Coronary artery (tissue), 2 donors: ENCODE data around the gene F11R.
"Not testable (repeated sequence)": the region's sequence is repeated elsewhere in the genome, so short reads cannot be mapped to it uniquely, and the experiment has no call there.

Experiments used
- DNase-seq: peaks from one replicate; pipeline ENCODE4 v3.0.0-alpha.2; 2017; ENCODE audit warnings: low spot score
- H3K27ac ChIP-seq, 2 donors: fragments of 200-600 bp; sonication (generic); one replicate each; pipeline ENCODE4 v1.5.1; 2016 to 2019
- H3K4me3 ChIP-seq: fragments of 200-600 bp; sonication (generic); 2 replicates; pipeline ENCODE4 v1.5.1; 2016; ENCODE audit warnings: mild to moderate bottlenecking, moderate library complexity
- TF ChIP-seq, protein P1 (sequence below): fragments of 200-600 bp; sonication (generic); IDR thresholded peaks from one replicate; pipeline ENCODE4 v1.5.1; 2019; ENCODE audit warnings: antibody characterized with exemption

Gene F11R

DNA sequence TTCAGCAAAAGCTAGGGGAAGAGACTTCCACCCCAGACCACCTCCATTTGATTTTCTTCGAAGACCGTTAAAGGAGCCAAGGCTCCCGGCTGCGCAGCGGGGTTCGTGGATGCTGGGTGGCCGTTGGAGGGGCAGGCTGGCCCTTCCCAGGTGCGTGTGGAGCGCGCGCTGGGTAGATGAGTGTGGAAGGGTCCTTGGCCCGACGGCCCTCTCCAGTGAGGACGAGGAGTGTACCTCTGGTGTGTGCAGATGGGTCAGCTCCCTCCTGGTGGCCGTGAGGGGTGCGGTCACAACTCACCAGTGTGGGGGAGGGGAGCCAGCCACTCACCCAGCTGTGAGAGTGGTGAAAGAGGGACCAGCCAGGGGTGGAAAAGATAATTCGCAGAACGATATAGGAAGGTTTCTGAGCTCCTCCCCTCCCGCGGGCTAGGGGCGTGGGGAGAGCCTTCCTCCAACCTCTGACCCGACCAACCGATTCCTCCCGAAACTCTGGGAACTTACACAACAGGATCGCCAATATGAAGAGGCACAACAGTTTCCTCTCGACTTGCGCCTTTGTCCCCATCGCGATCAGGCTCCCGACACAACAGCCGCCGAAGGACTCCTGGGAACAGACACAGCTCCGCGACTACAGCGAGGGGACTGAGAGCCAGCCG is at the start of gene F11R:
Gene F11R, minus strand, starts transcription at position 644 of the 656 bp plus-strand sequence. Its CDS starts 79 bp downstream, at position 565.
- peak within 1 kb of the TSS; percentile 30 to 50 for H3K27ac ChIP-seq
- H3K4me3 ChIP-seq = peak within 1 kb of the TSS; percentile 72
- no peak for DNase-seq
- TF ChIP-seq, protein P1, sequence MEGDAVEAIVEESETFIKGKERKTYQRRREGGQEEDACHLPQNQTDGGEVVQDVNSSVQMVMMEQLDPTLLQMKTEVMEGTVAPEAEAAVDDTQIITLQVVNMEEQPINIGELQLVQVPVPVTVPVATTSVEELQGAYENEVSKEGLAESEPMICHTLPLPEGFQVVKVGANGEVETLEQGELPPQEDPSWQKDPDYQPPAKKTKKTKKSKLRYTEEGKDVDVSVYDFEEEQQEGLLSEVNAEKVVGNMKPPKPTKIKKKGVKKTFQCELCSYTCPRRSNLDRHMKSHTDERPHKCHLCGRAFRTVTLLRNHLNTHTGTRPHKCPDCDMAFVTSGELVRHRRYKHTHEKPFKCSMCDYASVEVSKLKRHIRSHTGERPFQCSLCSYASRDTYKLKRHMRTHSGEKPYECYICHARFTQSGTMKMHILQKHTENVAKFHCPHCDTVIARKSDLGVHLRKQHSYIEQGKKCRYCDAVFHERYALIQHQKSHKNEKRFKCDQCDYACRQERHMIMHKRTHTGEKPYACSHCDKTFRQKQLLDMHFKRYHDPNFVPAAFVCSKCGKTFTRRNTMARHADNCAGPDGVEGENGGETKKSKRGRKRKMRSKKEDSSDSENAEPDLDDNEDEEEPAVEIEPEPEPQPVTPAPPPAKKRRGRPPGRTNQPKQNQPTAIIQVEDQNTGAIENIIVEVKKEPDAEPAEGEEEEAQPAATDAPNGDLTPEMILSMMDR = no peak

DNA sequence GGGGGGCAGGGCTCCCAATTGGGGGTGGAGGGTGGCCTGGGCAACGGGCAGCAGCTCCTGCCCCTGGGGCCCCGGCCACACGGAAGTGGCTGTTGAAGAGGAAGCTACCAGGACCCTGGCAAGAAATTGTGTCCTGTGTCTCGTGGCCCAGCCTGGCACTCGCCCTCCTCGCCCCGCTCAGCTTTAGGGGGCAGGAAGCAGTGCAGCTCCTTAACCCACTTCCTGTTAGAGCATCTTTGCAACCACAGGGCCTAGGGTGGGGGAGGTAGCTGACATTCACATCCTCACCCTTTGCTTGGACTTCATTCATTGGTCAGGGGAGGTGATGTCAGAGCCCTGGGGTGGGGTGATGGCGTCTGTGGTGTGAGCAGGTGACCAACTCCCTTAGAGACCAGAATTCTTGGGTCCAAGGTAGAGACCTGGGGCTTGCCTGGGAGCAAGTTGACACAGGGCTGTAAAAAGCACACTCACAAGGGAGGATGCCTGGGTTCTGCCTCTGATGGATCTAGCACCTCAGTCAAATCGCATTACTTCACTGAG is 48.8 kb upstream of the F11R start, which contains the start of gene ARHGAP30:
Gene ARHGAP30, minus strand, starts transcription at position 161 of the 540 bp plus-strand sequence. CDS start 267 bp downstream, outside the sequence.
- Histone ChIP-seq H3K27ac (peak within 1 kb of the TSS in 1 of 2 donors; percentile 80), H3K4me3 (peak within 1 kb of the TSS; percentile 65)
- TF ChIP-seq, protein P1 = no peak
- DNase-seq = no peak

DNA sequence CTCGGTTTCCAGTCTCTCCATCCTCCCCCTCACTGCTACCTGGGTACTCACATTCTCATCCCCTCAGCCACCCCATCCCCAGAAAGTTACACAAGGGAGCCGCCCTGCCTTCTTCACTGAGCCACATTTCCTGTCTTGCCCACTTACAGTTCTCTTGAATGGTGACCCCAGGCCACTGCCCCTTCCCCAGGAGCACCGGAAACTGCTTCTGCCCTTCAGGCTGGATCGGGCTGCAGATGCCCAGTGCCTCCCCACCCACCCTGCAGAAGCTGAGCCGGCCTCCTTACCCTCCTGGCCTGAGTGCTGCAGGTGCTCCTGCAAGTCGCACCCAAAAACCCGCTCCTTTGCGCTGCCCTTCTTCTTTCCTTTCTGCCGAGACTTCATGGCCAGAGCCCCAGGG is 48.3 kb upstream of the F11R start:
- peak overlapping the region in 1 of 2 donors; percentile 80 for H3K27ac ChIP-seq
- no peak for DNase-seq
- TF ChIP-seq, protein P1 = no peak
- peak overlapping the region; percentile 65 for H3K4me3 ChIP-seq

DNA sequence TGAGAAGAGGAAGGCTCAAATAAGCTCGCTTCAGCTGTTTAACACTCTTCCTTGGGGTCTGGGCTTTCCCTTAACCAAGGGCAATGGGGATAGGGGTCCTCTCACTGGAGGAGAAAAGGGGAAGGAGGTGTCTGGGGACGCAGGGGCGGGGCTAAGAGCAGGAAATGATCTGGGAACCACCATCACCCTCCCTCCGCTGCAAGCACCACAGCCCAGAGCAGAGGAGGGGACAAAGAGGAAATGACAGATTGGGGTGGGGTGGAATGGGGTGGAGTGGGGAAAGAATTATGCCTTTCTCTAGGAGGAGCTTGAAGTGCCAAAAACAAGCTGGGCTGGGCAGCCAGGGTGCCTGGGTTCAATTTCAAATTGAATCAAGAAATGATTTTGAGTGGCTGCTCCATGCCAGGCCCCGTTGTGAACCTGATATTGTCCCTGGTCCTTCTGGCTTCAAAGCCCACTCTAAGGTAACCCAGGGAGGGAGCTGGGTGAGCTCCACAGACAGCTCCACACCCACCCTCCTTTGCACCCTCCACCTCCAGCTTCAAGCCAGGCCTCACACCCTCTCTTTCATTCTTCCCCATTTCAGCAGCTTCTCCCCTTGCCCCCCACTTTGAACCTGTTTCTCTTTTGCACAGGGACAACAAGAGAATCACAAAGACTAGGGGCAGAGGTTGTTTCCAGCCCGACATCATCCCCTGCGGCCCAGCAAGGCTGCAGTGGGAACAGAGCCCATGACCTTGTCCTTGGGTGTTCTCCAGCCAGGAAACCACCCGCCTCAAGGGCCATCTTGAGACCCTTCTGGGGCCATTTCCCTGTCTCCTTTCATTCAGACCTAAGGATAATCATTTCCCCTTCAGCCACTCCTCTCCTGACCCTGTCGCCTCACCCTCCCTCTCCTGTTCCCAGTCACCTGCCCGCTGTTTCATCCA is 47.6 kb upstream of the F11R start:
- Histone ChIP-seq H3K27ac (peak overlapping the region in 1 of 2 donors; percentile 80), H3K4me3 (peak overlapping the region; percentile 65)
- DNase-seq = no peak
- TF ChIP-seq, protein P1 = no peak

DNA sequence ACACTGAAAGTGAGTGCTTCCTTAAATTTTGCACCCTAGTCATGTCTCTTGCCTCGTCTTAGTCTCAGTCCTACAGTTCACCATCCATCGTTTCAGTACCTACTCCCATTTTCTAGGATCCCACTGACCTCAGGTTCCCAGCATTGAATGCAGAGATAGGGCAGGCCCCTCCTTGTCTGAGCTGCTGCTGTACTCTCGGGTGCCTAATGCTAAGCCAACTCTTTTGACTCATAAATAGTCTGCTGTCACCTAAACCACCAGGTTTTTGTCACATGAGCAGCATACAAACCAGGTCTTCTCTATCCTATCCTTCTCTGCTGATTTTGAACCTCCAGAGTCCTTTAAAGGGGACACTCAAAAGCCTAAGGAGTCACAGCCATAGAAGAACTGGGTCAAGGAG is 45.7 kb upstream of the F11R start:
- H3K4me3 ChIP-seq = no peak overlapping the region
- TF ChIP-seq, protein P1 = no peak
- DNase-seq = no peak
- H3K27ac ChIP-seq = no peak overlapping the region

DNA sequence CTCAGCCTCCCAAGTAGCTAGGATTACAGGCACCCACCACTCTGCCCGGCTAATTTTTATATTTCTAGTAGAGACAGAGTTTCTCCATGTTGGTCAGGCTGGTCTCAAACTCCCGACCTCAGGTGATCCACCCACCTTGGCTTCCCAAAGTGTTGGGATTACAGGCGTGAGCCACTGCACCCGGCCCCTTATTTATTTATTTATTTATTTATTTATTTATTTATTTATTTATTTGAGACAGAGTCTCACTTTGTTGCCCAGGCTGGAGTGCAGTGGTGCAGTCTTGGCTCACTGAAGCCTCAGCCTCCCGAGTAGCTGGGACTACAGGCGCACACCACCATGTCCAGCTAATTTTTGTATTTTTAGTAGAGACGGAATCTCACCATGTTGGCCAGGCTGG is 44.7 kb upstream of the F11R start:
- not testable (repeated sequence) for DNase-seq, H3K27ac ChIP-seq, H3K4me3 ChIP-seq

DNA sequence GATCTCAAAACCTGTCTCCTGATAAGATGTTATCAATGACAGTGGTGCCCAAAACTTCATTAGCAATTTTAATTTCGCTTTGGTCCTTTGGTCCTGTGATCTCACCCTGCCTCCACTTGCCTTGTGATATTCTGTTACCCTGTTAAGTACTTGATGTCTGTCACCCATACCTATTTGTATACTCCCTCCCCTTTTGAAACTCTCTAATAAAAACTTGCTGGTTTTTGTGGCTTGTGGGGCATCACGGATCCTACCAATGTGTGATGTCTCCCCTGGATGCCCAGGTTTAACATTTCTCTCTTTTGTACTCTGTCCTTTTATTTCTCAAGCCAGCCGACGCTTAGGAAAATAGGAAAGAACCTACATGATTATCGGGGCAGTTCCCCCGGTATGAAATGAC is 43.0 kb upstream of the F11R start:
- H3K27ac ChIP-seq, H3K4me3 ChIP-seq, DNase-seq: not testable (repeated sequence)
